Upper lobe of left lung (tissue), 4 donors: ENCODE results near the gene TMEM132E.

ENCODE experiments used
- POLR2A ChIP-seq, 4 donors: fragments of 450-650 bp; IDR thresholded peaks; one replicate each; pipeline ENCODE4 v1.5.1; 2016 to 2017; ENCODE audit warnings: antibody characterized with exemption in 4 of 4, mild to moderate bottlenecking in 2 of 4
- POLR2AphosphoS5 ChIP-seq, 2 donors: sonication (generic); formaldehyde crosslinking; IDR thresholded peaks; one replicate each; pipeline ENCODE4 v1.5.1; 2017; ENCODE audit warnings: antibody characterized with exemption in 2 of 2
- TF ChIP-seq, protein P1 (sequence below), 6 experiments: fragments of 450-650 bp in 4 of 6; fragments of 200-600 bp in 2 of 6; sonication (generic) in 2 of 6; IDR thresholded peaks; one replicate each; pipeline ENCODE4 v1.5.1; 2016 to 2019; ENCODE audit warnings: antibody characterized with exemption in 6 of 6

DNA sequence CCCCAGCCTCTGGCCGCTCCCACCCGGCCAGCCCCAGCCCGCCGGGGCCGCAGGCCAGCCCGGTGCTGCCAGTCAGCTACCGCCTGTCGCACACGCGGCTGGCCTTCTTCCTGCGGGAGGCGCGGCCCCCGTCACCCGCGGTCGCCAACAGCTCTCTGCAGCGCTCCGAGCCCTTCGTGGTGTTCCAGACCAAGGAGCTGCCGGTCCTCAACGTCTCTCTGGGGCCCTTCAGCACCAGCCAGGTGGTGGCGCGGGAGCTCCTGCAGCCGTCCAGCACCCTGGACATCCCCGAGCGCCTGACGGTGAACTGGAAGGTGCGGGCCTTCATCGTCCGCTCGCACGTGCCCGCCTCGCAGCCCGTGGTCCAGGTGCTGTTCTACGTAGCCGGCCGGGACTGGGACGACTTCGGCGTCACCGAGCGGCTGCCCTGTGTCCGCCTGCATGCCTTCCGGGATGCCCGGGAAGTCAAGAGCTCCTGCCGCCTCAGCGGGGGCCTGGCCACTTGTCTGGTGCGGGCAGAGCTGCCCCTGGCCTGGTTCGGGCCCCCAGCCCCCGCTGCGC is 46.8 kb downstream of the TMEM132E start:
- TF ChIP-seq, protein P1, sequence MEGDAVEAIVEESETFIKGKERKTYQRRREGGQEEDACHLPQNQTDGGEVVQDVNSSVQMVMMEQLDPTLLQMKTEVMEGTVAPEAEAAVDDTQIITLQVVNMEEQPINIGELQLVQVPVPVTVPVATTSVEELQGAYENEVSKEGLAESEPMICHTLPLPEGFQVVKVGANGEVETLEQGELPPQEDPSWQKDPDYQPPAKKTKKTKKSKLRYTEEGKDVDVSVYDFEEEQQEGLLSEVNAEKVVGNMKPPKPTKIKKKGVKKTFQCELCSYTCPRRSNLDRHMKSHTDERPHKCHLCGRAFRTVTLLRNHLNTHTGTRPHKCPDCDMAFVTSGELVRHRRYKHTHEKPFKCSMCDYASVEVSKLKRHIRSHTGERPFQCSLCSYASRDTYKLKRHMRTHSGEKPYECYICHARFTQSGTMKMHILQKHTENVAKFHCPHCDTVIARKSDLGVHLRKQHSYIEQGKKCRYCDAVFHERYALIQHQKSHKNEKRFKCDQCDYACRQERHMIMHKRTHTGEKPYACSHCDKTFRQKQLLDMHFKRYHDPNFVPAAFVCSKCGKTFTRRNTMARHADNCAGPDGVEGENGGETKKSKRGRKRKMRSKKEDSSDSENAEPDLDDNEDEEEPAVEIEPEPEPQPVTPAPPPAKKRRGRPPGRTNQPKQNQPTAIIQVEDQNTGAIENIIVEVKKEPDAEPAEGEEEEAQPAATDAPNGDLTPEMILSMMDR (IDR thresholded peaks at IDR 0.05): no peak
- TF ChIP-seq POLR2AphosphoS5 (IDR thresholded peaks at IDR 0.05) (no peak), POLR2A (IDR thresholded peaks at IDR 0.05) (no peak)
